ENCODE measurements around the gene ADCYAP1.

Gene ADCYAP1

DNA sequence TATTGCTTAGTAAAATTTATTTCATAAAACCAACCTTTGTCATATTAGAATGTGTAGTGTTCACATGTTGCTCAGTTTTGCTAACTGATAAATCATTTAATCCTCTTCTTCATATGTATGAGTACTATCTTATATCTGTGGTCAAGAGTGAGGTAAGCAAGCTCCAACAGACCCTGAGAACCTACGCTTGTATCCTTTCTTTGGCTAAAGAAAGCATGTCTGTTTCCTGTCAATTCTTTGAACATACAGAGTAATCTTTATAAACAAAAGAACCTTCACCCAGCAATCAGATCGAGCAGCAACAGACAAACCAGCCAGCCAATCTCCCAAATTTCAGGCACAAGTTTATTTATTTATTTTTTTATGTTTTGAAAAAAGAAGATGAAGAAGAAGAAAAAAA lies 6.4 kb downstream of the ADCYAP1 start:
- no peak for DNase-seq

DNA sequence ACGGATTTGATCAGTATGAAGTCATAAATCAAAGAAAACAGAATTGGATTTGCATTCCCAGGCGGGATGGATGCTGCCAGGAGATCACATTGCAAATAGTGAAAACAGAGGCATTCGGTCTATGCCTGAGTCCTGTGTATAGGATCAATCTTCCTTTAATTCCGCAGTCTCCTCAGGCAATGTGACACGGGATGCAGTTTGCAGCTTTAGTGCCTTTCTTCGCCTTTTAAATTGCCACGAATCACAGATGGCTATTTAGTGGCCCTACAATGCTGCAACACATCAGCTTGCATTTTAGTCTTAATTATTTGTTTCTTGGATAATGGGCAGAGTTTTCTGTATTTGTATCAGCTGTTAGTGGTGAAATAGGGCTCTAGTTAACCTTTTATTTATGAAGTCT lies 6.8 kb downstream of the ADCYAP1 start:
- no peak for DNase-seq

DNA sequence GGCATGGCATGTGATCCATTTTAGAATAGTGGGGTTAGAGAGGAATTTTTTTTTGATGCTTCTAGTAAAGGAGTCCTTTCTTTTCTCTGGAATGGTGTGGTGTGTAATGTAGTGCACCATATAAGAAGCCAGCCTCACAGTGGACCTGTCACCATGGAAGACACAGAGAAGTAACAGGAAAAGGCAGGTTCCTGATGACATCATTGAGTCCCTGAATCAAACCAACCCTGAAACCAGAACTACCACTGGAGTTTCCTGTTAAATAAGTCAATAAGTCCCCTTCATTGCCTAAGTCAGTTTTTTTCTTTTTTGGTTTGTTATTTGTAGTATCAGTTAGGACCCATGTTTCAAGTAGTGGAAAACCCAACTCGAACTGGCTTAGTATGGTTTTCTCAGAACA lies 11.9 kb downstream of the ADCYAP1 start:
- DNase-seq = no peak

DNA sequence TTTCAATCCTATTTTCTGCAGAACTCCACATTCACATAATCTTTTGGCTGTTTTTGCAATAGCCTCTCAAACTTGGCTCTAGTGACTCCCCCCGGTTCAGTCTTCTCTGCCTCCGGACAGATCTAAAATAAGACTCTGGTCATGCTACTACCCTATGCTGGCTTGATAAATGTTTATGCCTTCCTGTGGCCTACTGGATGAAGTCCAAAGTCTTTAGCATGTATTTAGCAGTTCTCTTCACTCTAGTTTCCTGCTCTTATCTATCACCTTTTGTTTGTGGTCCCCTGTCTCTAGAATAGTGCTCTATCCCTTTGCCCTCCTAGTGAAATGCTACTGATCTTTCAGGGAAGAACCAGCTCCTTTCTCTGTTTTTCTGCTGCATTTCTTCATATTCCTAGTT lies 14.4 kb downstream of the ADCYAP1 start:
- no peak for DNase-seq

DNA sequence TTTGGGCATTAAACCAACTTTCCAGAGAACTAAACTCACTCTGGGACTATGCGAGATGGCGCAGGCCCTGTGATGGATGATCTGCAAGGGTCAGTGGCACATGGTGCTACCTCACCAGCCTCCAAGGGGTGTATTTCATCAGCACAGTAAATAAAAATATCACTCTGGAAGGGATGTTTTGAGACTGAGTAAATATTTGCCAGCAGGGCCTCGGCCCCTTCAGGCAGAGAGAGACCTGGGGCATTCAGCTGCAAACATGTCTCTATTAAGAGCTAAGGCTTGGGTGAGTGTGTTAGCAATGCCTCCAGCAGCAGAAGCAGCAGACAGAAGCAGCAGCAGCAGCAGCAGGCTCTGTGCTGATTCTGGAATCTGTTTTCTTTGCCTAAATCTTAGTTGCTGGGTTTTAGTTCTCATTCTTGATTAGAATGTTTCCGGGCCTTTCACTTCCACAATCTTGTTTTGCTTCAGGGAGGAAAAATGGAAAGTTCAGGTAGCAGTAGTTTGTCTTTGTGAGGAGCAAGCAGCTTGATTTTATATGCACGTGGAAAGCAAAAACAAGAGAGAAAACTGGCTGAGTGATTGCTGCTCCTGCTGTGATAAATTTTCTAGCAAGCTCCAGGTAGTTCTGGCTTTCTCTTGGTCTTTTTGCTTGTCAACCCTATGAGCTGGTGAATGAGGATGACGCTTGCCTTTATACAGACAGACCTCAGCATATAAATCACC lies 18.6 kb downstream of the ADCYAP1 start:
- peak; percentile 36 for DNase-seq

DNA sequence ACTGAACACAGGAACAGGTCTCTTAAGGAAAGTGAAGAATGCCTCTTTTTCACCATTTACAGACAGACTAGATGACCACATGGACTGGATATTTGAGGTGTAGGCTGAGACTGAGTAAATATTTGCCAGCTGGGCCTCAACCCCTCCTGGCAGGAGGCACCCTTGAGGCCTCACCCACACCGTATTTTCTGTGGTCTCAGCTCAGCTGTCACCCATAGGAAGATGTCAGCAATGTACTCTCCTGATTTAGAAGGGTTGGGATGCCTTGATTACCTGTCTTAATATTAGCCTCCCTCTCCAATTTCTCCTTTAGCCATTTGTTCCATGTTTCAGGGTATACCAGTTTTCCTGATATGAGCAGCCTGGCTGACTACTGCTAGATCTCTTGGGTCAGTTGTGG lies 20.3 kb downstream of the ADCYAP1 start:
- DNase-seq = no peak

DNA sequence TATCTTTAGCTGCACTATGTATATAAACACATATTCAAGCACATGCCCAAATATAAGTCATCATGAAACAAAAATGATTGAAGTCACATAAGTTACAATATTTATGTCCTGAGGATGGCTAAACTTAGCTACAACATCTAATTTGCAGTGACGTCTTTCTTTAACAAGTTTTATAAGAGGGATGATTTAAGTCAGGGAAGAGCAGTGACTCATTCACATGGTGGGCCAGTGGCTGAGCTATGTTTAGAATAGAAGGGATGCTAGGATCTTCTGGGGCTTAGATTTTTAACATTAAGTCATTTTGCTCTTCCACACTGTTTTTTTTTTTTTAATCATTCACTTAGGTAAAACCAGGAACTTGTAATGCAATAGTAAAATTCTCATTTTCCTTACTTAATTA lies 22.3 kb downstream of the ADCYAP1 start:
- no peak for DNase-seq

DNA sequence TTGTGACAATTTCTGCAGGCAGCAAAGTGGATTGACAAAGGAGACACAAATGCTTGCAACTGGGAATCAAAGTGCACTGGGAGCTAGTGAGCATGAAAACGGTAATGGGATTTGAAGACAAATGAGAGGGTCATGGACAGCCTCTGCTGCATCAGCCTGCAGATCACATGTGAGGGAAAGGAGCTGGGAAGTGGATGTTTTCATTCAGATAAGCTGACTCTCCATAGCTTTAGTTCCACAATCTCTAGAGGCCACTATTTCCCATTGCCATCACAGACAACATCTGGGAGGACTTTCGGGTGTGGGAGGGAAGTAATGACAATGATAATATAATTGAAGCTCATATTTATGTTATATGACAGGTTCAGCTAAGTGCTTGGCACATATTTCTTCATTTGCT lies 28.4 kb downstream of the ADCYAP1 start:
- DNase-seq = no peak

DNA sequence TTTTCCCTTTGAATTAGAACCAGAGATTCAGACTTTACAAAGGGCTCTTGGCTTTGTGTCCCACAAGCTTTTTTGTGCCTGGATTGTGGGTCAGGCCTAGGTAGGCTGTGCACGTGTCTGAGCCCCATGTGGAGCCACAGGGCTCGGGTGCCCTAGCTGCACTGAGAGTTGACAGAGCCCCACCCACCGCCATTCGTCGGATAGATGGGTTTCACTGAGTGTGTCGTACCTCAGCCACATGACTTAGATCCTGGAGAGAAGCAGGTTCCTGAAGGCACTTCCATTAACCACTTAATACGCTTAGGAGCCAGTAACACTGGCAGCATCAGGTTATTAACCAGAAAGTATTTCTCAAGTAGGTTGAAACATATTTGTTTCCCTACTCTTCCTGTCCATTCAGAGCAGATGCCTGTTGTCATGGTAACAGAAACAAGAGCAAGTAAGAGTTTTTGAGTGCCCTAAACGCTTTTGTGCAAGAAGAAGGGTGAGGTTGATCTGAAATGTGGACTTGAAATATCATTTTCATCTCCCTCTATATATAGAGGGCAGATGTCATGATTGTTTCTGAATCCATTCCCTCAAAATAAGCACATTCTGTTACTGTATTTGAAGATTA lies 30.0 kb downstream of the ADCYAP1 start:
- DNase-seq = peak; percentile 32

DNA sequence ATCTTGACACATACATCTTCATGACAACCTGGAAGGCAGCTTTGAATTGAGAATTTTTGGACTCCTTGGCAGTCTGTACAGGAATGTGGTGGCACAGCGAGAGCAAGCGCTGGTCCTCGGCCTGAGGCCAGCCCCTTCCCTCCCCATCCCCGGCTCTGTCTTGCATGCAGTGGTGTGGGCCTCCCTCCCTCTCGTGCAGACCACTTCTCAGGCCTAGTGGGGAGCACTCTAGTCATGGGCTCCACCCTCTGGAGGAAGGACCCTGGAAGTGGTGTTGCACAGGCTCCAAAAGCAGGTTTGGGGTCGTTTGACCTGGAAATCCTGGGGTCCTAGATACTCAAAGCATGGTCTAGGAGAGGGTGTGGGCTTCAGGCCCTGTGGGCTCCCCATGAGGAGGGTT lies 32.3 kb downstream of the ADCYAP1 start:
- DNase-seq = no peak

DNA sequence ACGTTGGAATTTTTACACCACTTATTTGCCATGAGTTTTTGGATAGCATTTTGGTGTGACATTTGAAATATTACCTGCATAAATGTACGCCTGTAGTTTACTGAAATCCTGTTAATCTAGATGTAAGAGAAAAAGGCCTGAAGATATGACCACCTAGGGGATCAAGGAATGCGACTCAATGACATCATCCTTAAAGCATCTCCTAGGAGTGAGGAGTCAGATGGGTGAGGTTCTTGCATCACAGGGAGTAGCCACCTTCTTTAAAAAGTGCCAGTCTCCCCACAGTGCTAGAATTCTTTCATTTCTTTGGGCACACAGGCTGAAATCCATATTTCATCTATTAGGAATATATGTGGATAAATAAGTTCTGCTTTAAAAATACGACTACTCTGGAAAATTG lies 34.5 kb downstream of the ADCYAP1 start:
- DNase-seq = no peak

DNA sequence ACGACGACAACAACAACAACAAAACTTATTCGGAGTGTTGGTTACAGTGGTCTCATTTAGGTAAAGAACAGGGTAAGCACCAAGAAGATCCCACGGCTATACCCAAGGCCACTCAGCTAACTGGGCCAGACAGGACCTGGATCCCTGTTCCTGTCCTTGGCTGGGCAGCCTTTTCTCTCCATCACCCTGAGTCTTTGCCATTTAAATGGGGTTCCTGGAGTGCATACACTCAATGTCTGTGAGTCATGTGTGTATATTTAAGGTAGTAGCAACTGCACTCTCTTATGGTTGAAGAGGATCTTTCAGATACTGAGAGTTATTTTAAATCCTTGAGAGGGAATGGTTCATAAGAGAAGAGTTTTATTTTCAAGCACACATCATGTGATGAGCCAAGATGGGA lies 35.3 kb downstream of the ADCYAP1 start:
- no peak for DNase-seq

DNA sequence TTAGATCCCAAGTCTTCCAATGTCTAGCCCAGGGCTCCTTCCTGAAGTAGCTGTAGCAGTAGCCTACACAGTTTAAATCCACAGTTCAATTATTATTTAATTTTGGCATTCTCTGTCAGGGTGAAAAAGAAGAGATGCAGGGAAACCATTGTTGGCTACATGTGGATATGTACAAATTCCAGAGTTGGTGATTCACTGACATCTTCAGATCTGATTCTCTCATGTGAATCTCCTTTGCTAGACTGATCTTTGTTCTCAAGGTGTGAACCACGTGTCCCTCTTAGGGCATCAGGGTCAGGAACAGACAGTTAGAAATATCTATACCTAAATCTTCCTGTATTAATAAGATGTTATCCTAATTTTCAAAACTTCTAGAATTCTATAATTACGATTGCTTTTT lies 36.7 kb downstream of the ADCYAP1 start:
- DNase-seq = no peak

DNA sequence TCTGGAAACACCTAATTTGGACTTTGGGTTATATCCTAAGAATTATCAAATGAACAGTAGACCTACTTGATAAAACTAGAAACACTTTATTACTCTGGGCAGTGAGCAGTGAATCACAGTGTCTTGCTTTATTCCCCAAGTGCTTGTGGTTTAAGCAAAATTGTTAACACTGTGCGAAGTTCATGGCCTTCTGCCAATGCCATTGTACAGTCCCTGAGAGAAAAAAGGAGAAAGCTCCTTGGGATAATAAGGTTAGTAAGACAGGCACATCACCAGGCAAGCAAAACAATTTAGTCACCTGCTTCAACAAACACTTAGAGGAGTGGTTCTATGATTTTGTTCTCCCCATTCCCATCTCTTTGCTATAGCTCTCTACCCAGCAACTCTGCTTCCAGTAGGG lies 39.8 kb downstream of the ADCYAP1 start:
- no peak for DNase-seq

DNA sequence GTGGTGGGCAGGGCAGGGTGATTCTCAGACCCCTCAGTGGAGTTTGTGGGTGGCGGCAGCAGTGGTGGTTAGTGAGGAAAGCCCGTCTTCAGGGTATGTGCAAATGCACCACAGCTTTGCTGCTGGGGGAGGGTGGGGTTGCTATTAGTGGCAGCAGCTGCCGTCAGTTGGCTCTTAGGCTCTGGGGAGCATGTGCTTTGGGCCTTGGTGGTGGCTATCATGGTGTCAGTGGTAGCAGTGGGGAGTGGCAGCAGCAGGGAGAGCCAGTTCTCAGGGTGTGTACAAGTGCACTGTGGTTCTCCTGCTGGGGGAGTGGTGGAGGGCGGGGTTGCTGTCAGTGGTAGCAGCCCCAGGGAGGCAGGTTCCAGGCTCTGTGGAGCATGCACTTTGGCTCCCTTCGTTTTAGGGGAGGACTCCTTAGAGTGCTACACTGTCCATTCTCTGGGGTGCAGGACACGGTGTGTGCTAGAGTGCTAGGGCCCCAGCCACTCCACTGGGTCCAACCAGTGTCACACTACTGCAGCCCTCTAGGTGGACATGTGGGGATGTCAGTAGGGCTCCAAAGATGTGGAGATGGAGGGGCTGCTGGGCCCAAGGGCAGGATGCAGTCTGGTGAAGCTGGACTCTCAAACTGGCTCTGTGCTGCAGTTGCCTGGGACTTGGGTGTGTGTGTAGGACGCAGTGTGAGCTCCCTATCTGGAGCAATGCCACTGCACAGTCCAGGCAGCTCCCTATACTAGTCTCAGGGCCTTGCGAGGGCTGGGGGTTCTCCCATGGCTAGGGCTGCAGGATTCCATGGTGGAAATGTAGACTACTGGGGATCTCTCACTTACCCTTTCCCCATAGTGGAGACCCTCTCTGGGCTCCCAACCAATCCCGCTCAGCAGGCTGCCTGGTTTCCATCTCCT lies 45.3 kb downstream of the ADCYAP1 start:
- DNase-seq = no peak

DNA sequence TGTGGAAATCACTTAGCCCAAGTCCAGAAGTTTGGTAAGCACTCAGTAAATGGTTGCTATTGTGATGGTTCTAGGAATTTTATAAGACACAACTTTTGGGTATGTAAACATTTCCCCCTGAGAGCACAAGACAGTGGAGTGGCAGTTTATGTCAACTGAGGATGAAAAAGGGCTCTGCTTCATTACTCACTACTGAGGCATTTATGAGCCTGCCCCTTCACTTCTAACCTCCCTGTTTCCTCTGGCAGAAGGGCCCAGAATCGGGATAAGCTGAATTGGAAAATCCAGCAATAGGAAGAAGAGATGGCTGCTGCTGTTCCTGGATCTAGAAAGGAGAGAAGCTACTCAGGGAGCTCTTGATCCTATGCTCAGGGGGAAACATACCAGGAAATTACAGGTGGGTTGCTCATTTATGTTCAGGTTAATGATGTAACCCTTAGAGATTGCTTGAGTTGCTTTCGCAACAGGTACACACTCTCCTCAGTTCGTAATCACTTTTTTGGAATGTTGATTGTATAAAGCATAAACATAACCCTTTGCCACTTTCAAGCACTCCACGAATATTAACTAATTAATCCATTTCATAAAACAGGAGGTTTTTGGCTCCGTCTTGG lies 46.3 kb downstream of the ADCYAP1 start:
- DNase-seq = no peak

DNA sequence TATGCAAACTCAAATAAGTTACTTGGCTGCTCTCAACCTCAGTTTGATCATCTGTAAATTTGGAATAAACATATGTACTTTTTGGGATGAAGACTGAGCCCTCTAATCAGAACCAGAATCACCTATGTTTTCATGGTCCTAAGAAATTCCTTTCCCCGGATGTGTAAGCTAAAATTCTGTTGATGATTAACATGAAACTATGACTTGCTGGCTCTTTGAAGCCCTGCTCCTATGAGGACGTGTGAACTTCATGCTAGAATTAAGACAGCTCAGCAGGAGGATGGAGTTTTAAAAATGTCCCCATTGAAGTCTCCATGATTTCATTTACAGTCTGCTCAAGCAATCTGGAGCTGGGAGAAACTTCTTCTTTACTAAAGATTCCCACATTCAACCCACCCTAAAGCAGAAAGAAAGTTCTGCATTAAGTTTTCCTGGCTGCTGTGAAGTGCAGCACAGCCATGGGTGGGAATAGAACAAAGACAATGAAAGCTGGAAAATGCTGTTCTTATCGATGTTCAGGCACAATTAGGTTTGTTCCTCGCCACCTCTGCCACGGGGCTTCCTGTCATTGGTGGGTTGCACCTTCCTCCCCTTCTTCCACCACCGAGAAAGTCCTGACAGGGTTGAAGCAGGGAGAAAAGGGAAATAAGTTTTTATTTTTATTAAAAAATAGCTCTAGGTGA lies 50.9 kb downstream of the ADCYAP1 start:
- DNase-seq = no peak

DNA sequence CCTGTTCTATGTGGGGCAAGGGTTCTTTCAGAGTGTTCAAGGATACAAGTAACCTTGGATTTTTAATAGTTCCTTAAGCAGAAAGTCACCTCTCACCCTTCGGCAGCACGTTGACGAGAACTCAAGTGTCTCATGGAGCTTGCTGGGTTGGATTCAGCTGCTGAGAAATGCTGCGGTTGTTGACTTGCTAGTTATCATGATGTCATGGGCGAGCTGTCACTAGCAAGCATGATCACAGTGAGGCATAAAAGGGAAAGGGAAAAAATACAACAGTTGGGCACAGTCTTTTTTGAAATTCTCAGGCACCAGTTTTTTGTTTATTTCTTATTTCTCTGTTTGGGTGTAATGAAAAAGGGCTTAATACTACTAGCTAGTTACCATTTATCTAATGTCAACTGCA lies 53.2 kb downstream of the ADCYAP1 start:
- no peak for DNase-seq

DNA sequence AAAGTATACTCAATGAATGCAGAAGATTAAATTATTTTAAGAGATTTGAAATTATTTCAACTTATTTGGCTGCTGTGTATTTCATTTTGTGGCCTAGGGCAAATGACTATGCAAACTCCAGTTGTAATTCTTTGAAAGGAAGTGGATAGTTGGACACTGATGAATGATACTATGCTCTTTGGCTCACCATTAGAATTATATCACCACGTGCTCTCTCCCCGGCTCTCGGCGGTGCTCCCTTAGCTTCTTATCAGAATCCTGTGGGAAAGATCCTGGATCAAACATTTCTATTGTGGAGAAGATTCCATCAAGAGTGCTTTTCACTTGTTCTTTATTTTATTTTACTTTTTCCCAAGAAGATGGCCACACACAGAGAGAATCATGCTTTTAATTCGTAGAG lies 55.2 kb downstream of the ADCYAP1 start:
- no peak for DNase-seq

Measured in NCI-H774 (cell line).